B cell (primary cell): Measurements from ENCODE around the gene PARD3B. TPM values are rescaled to one million over a fixed set of nuclear protein-coding genes. Genes with fewer than 3 reads are reported as not detected.

ENCODE experiments used
- ATAC-seq: fragments of 200-7000 bp; cut with Tn5 transposase; one replicate; pipeline ENCODE4 v1.10.0; 2021; ENCODE audit warnings: low read depth, mild to moderate bottlenecking, moderate number of reproducible peaks, moderate library complexity
- CTCF ChIA-PET: fragments of 350-600 bp; sonication (Branson Sonifier 250); formaldehyde crosslinking; loops from one replicate; lab custom pipeline; 2021; ENCODE audit warnings: antibody characterized with exemption, inconsistent platforms; lab: Charles Lee
- POLR2A ChIA-PET: fragments of 350-600 bp; sonication (Branson Sonifier 250); formaldehyde crosslinking; loops from one replicate; lab custom pipeline; 2021; ENCODE audit warnings: antibody characterized with exemption; lab: Charles Lee
- DNase-seq: peaks from one replicate; pipeline ENCODE4 v3.0.0; 2013
- H2AFZ ChIP-seq: 2 replicates; pipeline ENCODE4 v1.6.1; 2012; ENCODE audit warnings: mild to moderate bottlenecking, low read depth, low read length; ENCODE audit not compliant: insufficient read depth, poor library complexity, severe bottlenecking
- H3K27ac ChIP-seq, 2 donors: 1 replicate in 1 of 2; 2 replicates in 1 of 2; pipeline ENCODE4 v1.5.1; 2012 to 2013; ENCODE audit warnings: low read length in 2 of 2, mild to moderate bottlenecking in 2 of 2, moderate library complexity in 1 of 2
- H3K27me3 ChIP-seq, 4 experiments: fragments of 200-600 bp in 1 of 4; sonication (generic) in 1 of 4; replicated peaks in 1 of 4; 1 replicate in 2 of 4; 2 replicates in 2 of 4; pipeline versions ENCODE4 v1.6.1 to v1.7.0; 2013 to 2016; ENCODE audit warnings: low read length in 3 of 4, mild to moderate bottlenecking in 2 of 4, mixed read lengths in 1 of 4, moderate library complexity in 1 of 4; ENCODE audit not compliant: insufficient read depth in 4 of 4, control insufficient read depth in 3 of 4; ENCODE audit errors: control extremely low read depth in 1 of 4
- H3K36me3 ChIP-seq, 2 experiments: replicated peaks in 1 of 2; 1 replicate in 1 of 2; 2 replicates in 1 of 2; pipeline versions ENCODE4 v1.6.1 to v1.7.1; 2013; ENCODE audit warnings: low read length in 1 of 2; ENCODE audit not compliant: insufficient read depth in 2 of 2, control insufficient read depth in 1 of 2; ENCODE audit errors: control extremely low read depth in 1 of 2, extremely low read depth in 1 of 2
- H3K4me1 ChIP-seq, 2 donors: fragments of 200-600 bp in 1 of 2; sonication (generic) in 1 of 2; 1 replicate in 1 of 2; 2 replicates in 1 of 2; pipeline versions ENCODE4 v1.5.1 to v1.6.1; 2013 to 2017; ENCODE audit warnings: low read length in 2 of 2; ENCODE audit not compliant: control insufficient read depth in 2 of 2, insufficient read depth in 2 of 2
- H3K4me2 ChIP-seq: replicated peaks from 2 replicates; pipeline ENCODE3; 2012; ENCODE audit warnings: mild to moderate bottlenecking, low read depth, low read length; ENCODE audit not compliant: poor library complexity, severe bottlenecking
- H3K4me3 ChIP-seq, 5 experiments: fragments of 200-600 bp in 1 of 5; sonication (generic) in 1 of 5; 1 replicate in 3 of 5; 2 replicates in 2 of 5; pipeline versions ENCODE4 v1.5.1 to v1.7.0; 2011 to 2016; ENCODE audit warnings: low read length in 4 of 5, mild to moderate bottlenecking in 4 of 5, low read depth in 2 of 5, control low read depth in 1 of 5, moderate library complexity in 1 of 5; ENCODE audit not compliant: insufficient read depth in 1 of 5; ENCODE audit errors: control extremely low read depth in 1 of 5, extremely low read depth in 1 of 5
- H3K79me2 ChIP-seq: fragments of 200-600 bp; sonication (generic); one replicate; pipeline ENCODE4 v1.6.0; 2016; ENCODE audit warnings: low read length; ENCODE audit not compliant: control insufficient read depth, insufficient read depth
- H3K9ac ChIP-seq: fragments of 200-600 bp; sonication (generic); 2 replicates; pipeline ENCODE4 v1.6.1; 2017; ENCODE audit warnings: mild to moderate bottlenecking, low read length, moderate library complexity
- H3K9me3 ChIP-seq, 3 donors: one replicate each; pipeline versions ENCODE4 v1.6.1 to v1.7.1; 2013; ENCODE audit warnings: low read length in 2 of 3; ENCODE audit not compliant: control insufficient read depth in 2 of 3, insufficient read depth in 1 of 3; ENCODE audit errors: control extremely low read depth in 1 of 3
- H4K20me1 ChIP-seq: 2 replicates; pipeline ENCODE4 v1.6.0; 2012; ENCODE audit warnings: mild to moderate bottlenecking, low read length; ENCODE audit not compliant: insufficient read depth, control insufficient read depth, poor library complexity, severe bottlenecking
- H3K27ac Mint-ChIP-seq: one replicate; pipeline ENCODE4 v1.8.0; 2021; ENCODE audit warnings: mixed read lengths
- H3K27me3 Mint-ChIP-seq: one replicate; pipeline ENCODE4 v1.8.0; 2021; ENCODE audit warnings: mixed read lengths
- H3K4me1 Mint-ChIP-seq: one replicate; pipeline ENCODE4 v1.8.0; 2021; ENCODE audit warnings: mixed read lengths
- H3K4me3 Mint-ChIP-seq: one replicate; pipeline ENCODE4 v1.8.0; 2021; ENCODE audit warnings: mixed read lengths
- H3K9me3 Mint-ChIP-seq: one replicate; pipeline ENCODE4 v1.8.0; 2022; ENCODE audit warnings: mixed read lengths; ENCODE audit not compliant: insufficient read depth
- CTCF ChIP-seq: fragments of 200-600 bp; IDR thresholded peaks from one replicate; pipeline ENCODE4 v1.8.0; 2022; ENCODE audit warnings: antibody characterized with exemption, mild to moderate bottlenecking
- EZH2 ChIP-seq: IDR thresholded peaks from 2 replicates; pipeline ENCODE4 v1.6.1; 2012; ENCODE audit warnings: borderline replicate concordance, low read depth, mild to moderate bottlenecking, moderate library complexity, low read length; ENCODE audit not compliant: insufficient read depth, poor library complexity, severe bottlenecking
- WGBS: methylation state at CpG from one replicate; pipeline ENCODE4 v1.1.5; 2013; ENCODE audit warnings: missing lambda C conversion rate; ENCODE audit not compliant: insufficient coverage; 5-methylcytosine and 5-hydroxymethylcytosine counted together
- intact Hi-C: fragments of 100-400 bp; cut with micrococcal nuclease; formaldehyde crosslinking; loops from one replicate; pipeline ENCODE4 v1.10.0; 2022
- polyA plus RNA-seq: library from polyadenylated mRNA; depleted of rRNA; stranded (reverse); fragments of >200 nt; gene quantifications from 2 replicates; pipeline ENCODE4 v1.2.3, GENCODE V29; 2012
- total RNA-seq, 2 donors: library from RNA; stranded (reverse); fragments of 120-200 nt in 1 of 2; gene quantifications; 1 replicate in 1 of 2; 2 replicates in 1 of 2; pipeline versions ENCODE4 v1.2.3 to v1.2.4, GENCODE V29; 2013 to 2022

Gene PARD3B
- total and polyA plus RNA-seq, 2 donors (not counting 1 experiment from before 2014, with no cell fraction given) = not detected

- intact Hi-C loops = no loop called here
- no peak overlapping the region for H3K9ac ChIP-seq
Observed at GRCh38 chr2:205025580-205026240, 480.4 kb downstream of the PARD3B start.

More at GRCh38 chr2:205025580-205026240, 480.4 kb downstream of the PARD3B start:
- H3K27me3 Mint-ChIP-seq = no peaks in the 10 kb centered on the region
- Histone ChIP-seq H3K4me1 (no peaks in the 10 kb centered on the region), H2AFZ (no peak overlapping the region), H3K27me3 (no peaks in the 10 kb centered on the region), H3K4me3 (no peak overlapping the region), H3K36me3 (no peaks in the 10 kb centered on the region), H3K27ac (no peak overlapping the region), H3K4me2 (no peak overlapping the region), H3K9me3 (no peaks in the 10 kb centered on the region), H3K79me2 (no peaks in the 10 kb centered on the region), H4K20me1 (no peaks in the 10 kb centered on the region)
- 69% methylated on average over 10 of the region's 11 CpGs for WGBS
- TF ChIP-seq CTCF (no peak), EZH2 (no peak)
- H3K9me3 Mint-ChIP-seq = no peaks in the 10 kb centered on the region
- no peak overlapping the region for H3K4me3 Mint-ChIP-seq
- no peak overlapping the region for H3K27ac Mint-ChIP-seq
- DNase-seq (no peak), ATAC-seq (no peak)
- H3K4me1 Mint-ChIP-seq = no peaks in the 10 kb centered on the region
- POLR2A ChIA-PET = no interaction called here
- CTCF ChIA-PET = no interaction called here
